IPS-18a (cell line): Measurements from ENCODE around the gene FAH.
"Not testable (repeated sequence)": the region's sequence is repeated elsewhere in the genome, so short reads cannot be mapped to it uniquely, and the experiment has no call there.

Experiments used
- H3K27ac ChIP-seq: one replicate; pipeline ENCODE4 v1.5.1; 2013; ENCODE audit warnings: low read length
- H3K27me3 ChIP-seq: one replicate; pipeline ENCODE4 v1.6.1; 2013; ENCODE audit warnings: mild to moderate bottlenecking, low read length; ENCODE audit not compliant: control insufficient read depth, insufficient read depth
- H3K36me3 ChIP-seq: one replicate; pipeline ENCODE4 v1.6.1; 2013; ENCODE audit warnings: low read depth, low read length; ENCODE audit not compliant: control insufficient read depth
- H3K4me1 ChIP-seq: one replicate; pipeline ENCODE4 v1.6.1; 2013; ENCODE audit warnings: low read depth, low read length; ENCODE audit not compliant: control insufficient read depth
- H3K4me3 ChIP-seq: one replicate; pipeline ENCODE4 v1.5.1; 2013; ENCODE audit warnings: low read length
- H3K9ac ChIP-seq: one replicate; pipeline ENCODE4 v1.6.1; 2013; ENCODE audit warnings: mild to moderate bottlenecking, low read length, moderate library complexity
- H3K9me3 ChIP-seq: one replicate; pipeline ENCODE4 v1.6.1; 2013; ENCODE audit warnings: low read depth, low read length; ENCODE audit not compliant: control insufficient read depth

Gene FAH

DNA sequence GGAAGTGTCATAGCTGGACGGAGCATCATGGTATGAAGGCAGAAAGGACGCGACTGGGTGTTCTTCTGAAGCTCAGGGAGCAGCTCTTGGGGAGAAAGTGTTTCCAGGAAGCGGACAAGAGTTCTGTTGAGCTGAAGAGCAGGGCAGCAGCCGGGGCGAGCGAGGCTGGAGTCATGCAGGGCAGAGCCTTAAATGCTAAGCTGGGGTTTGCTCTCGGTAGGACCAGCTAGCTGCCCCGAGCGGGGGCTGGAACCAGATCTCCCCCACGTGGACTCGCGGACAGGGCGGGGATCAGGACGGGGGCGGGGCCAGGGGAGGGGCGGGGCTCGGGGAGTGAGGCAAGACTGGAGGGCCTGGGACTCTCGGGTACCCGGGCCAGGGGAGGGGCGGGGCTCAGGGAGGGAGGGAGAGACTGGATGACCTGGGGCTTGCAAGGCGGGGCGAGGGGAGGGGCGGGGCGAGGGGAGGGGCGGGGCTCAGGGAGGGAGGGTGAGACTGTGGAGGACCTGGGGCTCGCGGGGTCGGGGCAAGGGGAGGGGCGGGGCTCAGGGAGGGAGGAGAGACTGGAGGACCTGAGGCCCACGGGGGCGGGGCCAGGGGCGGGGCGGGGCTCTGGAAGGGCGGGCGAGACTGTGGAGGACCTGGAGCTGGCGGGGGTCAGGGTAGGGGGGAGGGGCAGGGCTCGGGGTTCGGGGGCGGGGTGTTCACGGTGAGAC, 461 bp upstream of the FAH start:
- peak overlapping the region; percentile 8 for H3K9ac ChIP-seq
- no peaks in the 10 kb centered on the region for H3K9me3 ChIP-seq
- H3K4me3 ChIP-seq: peak overlapping the region; percentile 82
- H3K27me3 ChIP-seq: peaks cover 6% of the 10 kb centered on the region
- H3K36me3 ChIP-seq: no peaks in the 10 kb centered on the region
- no peak overlapping the region for H3K27ac ChIP-seq
- H3K4me1 ChIP-seq: peaks cover 6% of the 10 kb centered on the region

DNA sequence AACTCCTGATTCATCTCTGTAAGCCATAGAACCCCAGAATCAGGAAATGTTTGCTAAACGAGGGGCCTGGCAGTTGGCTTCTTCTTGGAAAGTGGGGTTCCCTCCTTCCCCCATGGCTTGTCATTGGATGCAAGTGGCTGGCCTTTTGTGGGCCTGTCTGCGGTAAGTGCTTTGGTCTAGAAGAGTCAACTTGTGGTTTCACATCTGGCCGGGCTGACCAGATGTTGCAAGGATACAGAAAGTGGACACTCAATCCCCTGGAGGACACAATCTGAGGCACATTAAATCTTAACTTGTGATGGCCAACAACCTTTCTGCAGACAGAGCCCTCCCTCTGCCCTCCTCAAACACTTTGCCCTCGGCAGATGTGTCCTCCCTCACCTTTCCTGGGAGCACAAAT, 1.1 kb downstream of the FAH start:
- peaks cover 6% of the 10 kb centered on the region for H3K4me1 ChIP-seq
- no peak overlapping the region for H3K27ac ChIP-seq
- H3K36me3 ChIP-seq: no peaks in the 10 kb centered on the region
- peaks cover 6% of the 10 kb centered on the region for H3K27me3 ChIP-seq
- H3K9ac ChIP-seq: no peak overlapping the region
- H3K9me3 ChIP-seq: no peaks in the 10 kb centered on the region
- peak overlapping the region; percentile 82 for H3K4me3 ChIP-seq

DNA sequence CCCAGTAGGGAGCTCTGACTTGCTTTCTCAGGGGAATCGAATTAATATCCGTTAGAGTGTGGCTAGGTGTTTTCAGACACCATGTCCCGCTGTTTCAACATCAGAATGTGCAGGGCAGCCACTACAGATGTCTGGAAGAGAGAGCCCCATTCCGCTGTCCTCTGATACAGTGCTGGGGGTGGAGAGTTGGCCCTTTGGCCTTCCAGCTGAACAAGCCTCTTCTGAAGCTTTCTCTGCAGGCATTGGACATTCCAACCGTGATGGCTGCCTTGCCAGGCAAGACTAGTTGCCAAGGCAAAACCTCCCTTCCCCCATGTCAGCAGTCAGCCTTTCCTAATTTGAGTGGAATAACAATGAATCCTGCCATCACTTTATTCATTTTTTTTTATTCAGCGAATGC, 1.5 kb downstream of the FAH start:
- Histone ChIP-seq H3K9ac (no peak overlapping the region), H3K27me3 (peaks cover 6% of the 10 kb centered on the region), H3K27ac (no peak overlapping the region), H3K4me3 (no peak overlapping the region), H3K36me3 (no peaks in the 10 kb centered on the region), H3K4me1 (peaks cover 6% of the 10 kb centered on the region), H3K9me3 (no peaks in the 10 kb centered on the region)

DNA sequence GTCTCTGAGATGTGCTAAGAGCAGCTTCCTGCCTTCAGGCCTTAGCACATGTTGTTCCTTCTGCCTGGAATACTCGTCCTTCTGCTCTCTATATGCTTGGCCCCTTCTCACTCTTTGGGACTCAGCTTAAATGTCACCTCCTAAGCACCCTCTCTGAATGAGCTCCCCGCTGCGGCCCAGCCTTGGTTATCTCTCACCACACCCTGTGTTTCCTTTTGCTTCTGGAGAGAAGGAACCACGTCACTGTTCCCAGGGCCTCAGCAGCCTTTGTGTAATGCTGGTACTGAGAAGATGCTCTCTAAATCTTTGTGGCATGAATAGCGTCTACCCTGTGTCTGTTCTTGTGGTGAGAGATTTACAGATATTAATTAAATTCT, 2.2 kb downstream of the FAH start:
- H3K4me1 ChIP-seq: peaks cover 6% of the 10 kb centered on the region
- peaks cover 6% of the 10 kb centered on the region for H3K27me3 ChIP-seq
- no peak overlapping the region for H3K4me3 ChIP-seq
- peaks cover 2% of the 10 kb centered on the region for H3K36me3 ChIP-seq
- H3K27ac ChIP-seq: no peak overlapping the region
- H3K9me3 ChIP-seq: no peaks in the 10 kb centered on the region
- H3K9ac ChIP-seq: no peak overlapping the region

DNA sequence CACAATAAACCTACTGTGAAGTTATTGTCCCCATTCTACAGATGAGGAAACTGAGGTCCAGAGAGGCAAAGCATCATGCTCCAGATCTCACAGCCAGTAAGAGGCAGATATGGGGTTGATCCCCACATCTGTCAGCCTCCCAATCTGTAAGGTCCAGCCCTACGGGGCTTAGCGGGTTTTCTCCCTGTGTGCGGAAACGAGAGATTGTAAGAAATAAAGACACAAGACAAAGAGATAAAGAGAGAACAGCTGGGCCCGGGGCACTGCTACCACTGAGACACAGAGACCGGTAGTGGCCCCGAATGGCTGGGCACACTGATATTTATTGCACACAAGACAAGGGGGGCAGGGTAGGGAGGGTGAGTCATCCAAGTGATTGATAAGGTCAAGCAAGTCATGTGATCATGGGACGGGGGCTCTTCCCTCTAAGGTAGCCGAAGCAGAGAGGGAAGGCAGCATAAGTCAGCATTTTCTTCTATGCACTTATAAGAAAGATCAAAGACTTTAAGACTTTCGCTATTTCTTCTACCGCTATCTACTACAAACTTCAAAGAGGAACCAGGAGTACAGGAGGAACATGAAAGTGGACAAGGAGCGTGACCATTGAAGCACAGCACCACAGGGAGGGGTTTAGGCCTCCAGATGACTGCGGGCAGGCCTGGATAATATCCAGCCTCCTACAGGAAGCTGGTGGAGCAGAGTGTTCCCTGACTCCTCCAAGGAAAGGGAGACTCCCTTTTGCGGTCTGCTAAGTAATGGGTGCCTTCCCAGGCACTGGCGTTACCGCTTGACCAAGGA, 2.8 kb downstream of the FAH start:
- not testable (repeated sequence) for H3K36me3 ChIP-seq, H3K4me3 ChIP-seq, H3K27me3 ChIP-seq, H3K9ac ChIP-seq, H3K9me3 ChIP-seq, H3K27ac ChIP-seq, H3K4me1 ChIP-seq

DNA sequence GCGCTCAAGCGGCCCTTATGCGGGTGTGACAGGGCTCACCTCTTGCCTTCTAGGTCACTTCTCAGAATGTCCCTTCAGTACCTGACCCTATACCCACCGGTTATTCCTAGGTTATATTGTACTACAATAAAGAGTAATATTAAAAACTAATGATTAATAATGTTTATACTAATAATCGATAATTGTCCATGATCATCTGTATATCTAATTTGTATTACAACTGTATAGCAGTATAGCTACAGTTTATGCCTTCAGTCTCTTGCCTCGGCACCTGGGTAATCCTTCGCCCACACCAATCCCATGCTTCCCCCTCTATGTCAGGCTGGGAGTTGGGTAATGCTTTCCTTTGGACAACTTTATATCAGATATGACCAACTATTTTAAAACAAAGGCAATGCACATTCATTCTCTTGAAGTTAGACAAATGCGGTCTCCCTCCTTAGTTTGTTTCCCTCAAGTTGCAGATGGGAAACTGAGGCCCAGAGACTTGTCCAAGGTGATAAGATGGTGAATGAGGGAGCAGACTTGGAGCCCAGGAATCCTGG, 3.4 kb downstream of the FAH start:
- H3K27ac ChIP-seq: no peak overlapping the region
- H3K9ac ChIP-seq: no peak overlapping the region
- H3K36me3 ChIP-seq: peaks cover 2% of the 10 kb centered on the region
- H3K4me1 ChIP-seq: peaks cover 6% of the 10 kb centered on the region
- H3K9me3 ChIP-seq: no peaks in the 10 kb centered on the region
- no peak overlapping the region for H3K4me3 ChIP-seq
- H3K27me3 ChIP-seq: peaks cover 6% of the 10 kb centered on the region

DNA sequence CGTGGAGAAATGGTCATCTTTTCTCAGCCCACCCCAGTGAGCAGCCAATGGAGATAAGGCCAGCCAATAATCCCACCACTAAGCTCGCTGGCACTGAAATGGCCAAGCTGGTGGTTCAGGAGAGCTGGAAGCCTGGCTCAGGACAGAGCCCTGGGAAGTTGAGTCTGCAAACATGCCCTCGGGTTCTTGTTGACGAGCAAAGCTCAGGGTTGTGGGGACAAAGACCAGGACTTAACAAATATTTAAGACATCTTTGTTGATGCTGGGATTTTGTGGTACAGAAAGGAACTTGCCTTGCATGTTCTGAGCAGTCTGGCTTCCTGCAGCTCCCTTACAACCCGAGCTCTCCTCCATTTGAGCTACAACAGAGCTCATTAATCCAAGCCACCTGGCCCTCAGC, 4.4 kb downstream of the FAH start:
- no peaks in the 10 kb centered on the region for H3K27me3 ChIP-seq
- H3K27ac ChIP-seq: no peak overlapping the region
- no peak overlapping the region for H3K4me3 ChIP-seq
- H3K4me1 ChIP-seq: no peaks in the 10 kb centered on the region
- no peak overlapping the region for H3K9ac ChIP-seq
- H3K36me3 ChIP-seq: peaks cover 2% of the 10 kb centered on the region
- H3K9me3 ChIP-seq: no peaks in the 10 kb centered on the region

DNA sequence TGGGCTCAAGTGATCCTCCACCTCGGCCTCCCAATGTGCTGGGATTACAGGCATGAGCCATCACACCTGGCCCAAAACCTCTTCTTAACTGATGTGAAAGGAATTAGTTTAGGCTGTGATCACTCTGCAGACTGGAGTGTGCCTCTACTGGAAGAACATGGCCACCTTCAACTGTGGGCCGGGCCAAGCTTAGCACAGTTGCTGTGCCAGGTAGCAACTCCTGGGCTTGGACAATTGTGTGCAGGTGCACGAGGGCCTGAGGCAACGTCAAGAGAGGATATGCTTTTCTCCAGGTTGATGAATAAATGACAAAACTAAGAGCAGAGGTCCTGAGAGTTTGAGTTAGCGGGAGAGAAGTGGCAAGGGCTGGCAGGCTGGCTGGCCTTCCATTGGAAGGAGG, 6.5 kb downstream of the FAH start:
- Histone ChIP-seq H3K27ac (no peak overlapping the region), H3K9me3 (no peaks in the 10 kb centered on the region), H3K4me3 (no peak overlapping the region), H3K27me3 (no peaks in the 10 kb centered on the region), H3K36me3 (peaks cover 2% of the 10 kb centered on the region), H3K4me1 (no peaks in the 10 kb centered on the region), H3K9ac (no peak overlapping the region)

DNA sequence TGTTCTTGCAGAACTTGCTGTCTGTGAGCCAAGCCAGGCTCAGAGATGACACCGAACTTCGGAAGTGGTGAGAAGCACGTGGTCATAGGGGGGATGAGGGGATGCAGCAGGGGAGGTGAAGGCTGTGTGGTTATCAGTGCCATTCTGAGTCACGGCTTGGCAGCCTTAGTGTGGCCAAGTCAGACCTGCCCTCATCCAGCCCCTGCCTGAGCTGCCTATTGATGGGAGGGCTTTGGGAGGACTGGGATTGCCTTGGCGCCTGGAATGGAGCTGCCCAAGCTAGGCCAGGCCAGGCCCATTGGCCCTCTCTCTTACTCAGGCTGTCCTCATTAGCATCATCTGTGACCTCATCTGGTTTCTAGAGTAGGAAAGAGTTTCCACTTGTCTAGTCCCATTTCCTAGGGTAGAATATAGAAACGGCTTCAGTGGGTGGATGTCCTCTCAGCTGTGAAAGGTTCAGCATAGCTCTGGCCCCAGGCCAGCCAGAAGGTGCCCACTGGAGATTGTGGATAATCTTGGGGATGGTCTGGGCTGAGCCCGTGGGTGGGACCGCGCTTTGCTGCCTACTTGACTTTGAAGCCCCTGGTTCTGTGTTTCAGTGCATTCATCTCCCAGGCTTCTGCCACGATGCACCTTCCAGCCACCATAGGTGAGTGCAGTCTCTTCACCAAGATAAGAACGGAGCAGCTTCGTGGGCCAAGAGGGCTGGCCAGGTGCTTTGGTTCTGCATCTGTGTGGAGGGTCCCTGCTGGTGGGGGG, 7.2 kb downstream of the FAH start:
- H3K9ac ChIP-seq: no peak overlapping the region
- H3K36me3 ChIP-seq: peaks cover 2% of the 10 kb centered on the region
- H3K4me3 ChIP-seq: no peak overlapping the region
- no peaks in the 10 kb centered on the region for H3K27me3 ChIP-seq
- no peak overlapping the region for H3K27ac ChIP-seq
- H3K9me3 ChIP-seq: no peaks in the 10 kb centered on the region
- H3K4me1 ChIP-seq: no peaks in the 10 kb centered on the region

DNA sequence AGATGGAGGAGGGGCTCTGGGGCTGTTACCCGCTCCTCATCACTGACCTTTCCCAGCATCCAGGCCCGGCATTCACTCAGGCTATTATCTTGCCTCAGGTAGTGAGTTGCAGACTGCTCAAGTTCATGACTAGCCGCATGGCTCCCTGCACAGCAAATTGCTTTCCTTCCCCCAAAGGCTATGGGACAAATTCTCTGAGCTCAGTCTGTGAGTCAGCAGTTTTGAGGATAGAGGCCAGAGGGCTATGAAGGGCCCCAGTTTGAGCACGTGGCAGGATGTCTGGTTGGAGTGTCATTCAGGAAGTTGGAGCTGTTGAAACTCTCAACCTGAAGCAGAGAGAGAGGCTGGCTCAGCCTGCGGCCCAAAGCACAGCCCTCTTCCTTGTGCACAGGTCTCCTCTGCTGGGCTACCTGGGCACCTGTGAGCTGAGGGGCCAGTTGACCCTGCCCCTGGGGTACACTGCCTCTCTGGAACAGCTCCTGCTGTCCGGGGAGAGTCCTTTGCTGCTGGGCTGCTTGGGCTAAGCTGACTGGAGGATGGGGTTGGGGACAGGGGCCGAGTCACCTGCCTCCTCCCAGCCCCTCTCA, 7.9 kb downstream of the FAH start:
- H3K4me3 ChIP-seq: no peak overlapping the region
- H3K9ac ChIP-seq: no peak overlapping the region
- H3K4me1 ChIP-seq: no peaks in the 10 kb centered on the region
- peaks cover 2% of the 10 kb centered on the region for H3K36me3 ChIP-seq
- H3K9me3 ChIP-seq: no peaks in the 10 kb centered on the region
- H3K27me3 ChIP-seq: no peaks in the 10 kb centered on the region
- H3K27ac ChIP-seq: no peak overlapping the region

DNA sequence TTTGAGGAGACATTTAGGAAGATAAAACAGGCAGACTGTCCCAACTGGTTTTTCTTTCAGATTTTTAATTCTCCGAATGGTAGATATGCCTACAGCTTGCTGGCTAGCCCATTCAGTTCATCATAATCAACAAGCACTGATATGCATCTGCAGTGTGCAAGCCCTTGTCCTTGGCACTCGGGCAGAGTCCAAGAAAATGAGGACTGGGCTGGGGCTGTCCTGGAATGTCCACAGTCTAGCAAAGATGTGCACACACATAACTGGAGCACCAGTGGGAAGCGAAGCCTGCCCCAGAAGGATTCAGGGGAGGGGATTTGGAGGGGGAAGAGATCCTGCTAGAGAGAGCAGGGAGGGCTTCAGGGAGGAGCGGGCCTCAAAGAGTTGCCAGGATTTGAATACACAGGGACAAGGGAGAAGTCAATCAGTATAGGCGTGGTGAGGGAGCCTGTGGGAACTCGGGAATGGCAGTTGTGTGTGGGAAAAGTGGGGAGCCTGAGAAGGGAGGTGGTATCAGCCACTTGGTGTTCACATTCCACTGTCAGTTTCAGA, 8.7 kb downstream of the FAH start:
- Histone ChIP-seq H3K9me3 (no peaks in the 10 kb centered on the region), H3K4me1 (no peaks in the 10 kb centered on the region), H3K27me3 (no peaks in the 10 kb centered on the region), H3K36me3 (peaks cover 2% of the 10 kb centered on the region), H3K9ac (no peak overlapping the region), H3K27ac (no peak overlapping the region), H3K4me3 (no peak overlapping the region)
